Measurements from ENCODE around the gene IL2.

DNA sequence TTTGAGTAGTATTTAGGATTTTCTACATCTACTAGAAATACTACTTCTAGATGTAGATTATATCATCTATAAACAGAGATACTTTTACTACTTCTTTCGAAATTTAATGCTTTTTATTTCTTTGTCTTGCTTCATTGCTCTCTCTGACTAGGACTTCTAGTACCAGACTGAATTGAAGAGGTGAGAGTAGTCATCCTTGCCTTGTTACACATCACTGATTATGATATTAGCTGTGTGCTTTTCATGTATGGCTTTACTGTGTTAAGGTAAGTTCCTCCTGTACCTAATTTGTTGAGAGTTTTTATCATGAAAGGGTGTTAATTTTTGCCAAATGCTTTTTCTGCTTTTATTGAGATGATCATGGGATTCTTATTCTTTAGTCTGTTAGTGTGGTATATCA, 19.6 kb upstream of the IL2 start:
- TF ChIP-seq, protein P1, sequence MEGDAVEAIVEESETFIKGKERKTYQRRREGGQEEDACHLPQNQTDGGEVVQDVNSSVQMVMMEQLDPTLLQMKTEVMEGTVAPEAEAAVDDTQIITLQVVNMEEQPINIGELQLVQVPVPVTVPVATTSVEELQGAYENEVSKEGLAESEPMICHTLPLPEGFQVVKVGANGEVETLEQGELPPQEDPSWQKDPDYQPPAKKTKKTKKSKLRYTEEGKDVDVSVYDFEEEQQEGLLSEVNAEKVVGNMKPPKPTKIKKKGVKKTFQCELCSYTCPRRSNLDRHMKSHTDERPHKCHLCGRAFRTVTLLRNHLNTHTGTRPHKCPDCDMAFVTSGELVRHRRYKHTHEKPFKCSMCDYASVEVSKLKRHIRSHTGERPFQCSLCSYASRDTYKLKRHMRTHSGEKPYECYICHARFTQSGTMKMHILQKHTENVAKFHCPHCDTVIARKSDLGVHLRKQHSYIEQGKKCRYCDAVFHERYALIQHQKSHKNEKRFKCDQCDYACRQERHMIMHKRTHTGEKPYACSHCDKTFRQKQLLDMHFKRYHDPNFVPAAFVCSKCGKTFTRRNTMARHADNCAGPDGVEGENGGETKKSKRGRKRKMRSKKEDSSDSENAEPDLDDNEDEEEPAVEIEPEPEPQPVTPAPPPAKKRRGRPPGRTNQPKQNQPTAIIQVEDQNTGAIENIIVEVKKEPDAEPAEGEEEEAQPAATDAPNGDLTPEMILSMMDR (conservative IDR thresholded peaks at IDR 0.05), result no peak
- no peak for TF ChIP-seq ZFX (IDR thresholded peaks at IDR 0.05)

All from C4-2B (cell line).